ENCODE results near the gene SLA2.

DNA sequence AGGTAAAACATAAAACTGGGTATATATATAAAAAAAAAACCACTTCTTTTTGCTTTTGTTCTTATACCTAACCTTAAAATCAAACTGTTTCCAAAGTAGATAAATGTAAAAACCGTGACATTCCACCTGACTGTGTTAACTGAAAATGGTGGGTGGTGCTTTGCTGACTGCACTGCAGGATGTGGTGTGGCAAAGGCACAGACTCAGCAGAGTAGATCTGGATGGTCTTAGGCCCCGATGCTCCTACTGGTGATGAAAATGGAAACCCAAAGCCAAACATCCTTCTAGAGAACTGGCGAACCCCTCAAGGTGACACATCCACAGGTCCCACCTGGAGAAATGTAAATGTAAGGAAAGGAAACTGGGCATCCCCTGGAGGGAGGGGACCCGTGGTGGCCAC lies 63.7 kb downstream of the SLA2 start:
- no peak for TF ChIP-seq POLR2AphosphoS5 (IDR thresholded peaks at IDR 0.05)
- TF ChIP-seq CTCF (IDR thresholded peaks at IDR 0.05 in 8 of 11, conservative IDR thresholded peaks at IDR 0.05 in 3 of 11), result no peak
